ENCODE results near the gene CCN6.

DNA sequence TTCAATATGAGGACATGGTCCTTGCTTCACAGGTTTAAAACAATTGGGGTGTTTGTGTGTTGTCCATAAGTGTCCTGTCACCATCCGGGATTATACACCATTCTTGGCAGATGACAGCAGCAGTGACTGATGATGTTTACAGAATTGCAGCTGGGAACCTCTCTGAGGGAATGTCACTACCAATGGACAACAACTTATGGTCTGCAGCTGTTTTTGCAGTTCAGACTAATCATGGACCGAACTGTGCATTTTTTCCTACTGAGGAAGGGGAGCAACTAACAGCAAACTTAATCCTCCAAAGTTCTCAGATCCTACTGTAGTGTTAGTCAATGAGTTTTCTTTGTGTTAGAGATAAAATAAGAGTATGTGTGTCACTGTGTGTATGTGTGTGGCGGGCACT is 59.5 kb downstream of the CCN6 start:
- TF ChIP-seq POLR2A (IDR thresholded peaks at IDR 0.05; ENCODE audit: low read length) (no peak), GATA1 (IDR thresholded peaks at IDR 0.05; ENCODE audit: low read depth, low read length) (no peak)
